Measurements from ENCODE around the gene RPS3.

- TF ChIP-seq CCAR2 (optimal IDR thresholded peaks at IDR 0.05; ENCODE audit: low read depth, low read length), result no peak
- no peak for TF ChIP-seq MAX (IDR thresholded peaks at IDR 0.05)
- no peak for TF ChIP-seq CTCF (CRISPR knock-in tag; IDR thresholded peaks at IDR 0.05)
- TF ChIP-seq CHD2 (IDR thresholded peaks at IDR 0.05; ENCODE audit: low read depth, low read length), result no peak
- TF ChIP-seq MYC (CRISPR knock-in tag; IDR thresholded peaks at IDR 0.05; ENCODE audit: borderline replicate concordance), result no peak
Measured at GRCh38 chr11:75352588-75353206, 46.6 kb upstream of the RPS3 start.

Measured in HepG2 (cell line).